HG03025 (cell line): Measurements from ENCODE around the gene BMPR2.
A peak's percentile ranks its signal among the peaks of the same experiment; 100 is the strongest.

Experiments
- ATAC-seq: cut with Tn5 transposase; IDR thresholded peaks from one replicate; pipeline ENCODE4 v1.9.1; 2021; ENCODE audit warnings: mild to moderate bottlenecking, moderate library complexity; ENCODE audit not compliant: unreplicated experiment, low FRiP score

BMPR2 gene

GRCh38 chr2:202588647-202589581 lies 212.8 kb downstream of the BMPR2 start:
- ATAC-seq: no peak

DNA sequence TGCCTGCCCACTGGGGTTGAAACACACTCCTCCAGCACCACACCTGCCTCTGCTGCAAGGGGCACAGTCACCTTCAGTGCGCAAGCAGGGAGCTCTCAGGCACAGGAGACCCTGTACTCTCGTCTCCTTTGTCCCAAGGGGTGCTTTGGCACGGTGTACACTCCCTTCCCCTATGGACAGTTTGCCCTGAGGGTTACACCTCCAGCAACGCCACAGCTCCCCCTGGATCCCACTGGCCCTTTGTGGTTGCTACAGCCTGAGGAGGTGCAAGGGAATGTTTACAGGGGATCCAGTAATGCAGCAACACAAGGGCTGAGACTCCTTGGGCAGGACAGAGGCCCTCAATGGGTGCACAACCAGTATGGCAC lies 213.4 kb downstream of the BMPR2 start:
- no peak for ATAC-seq

- no peak for ATAC-seq
These were observed 216.4 kb downstream of the BMPR2 start for GRCh38 chr2:202592566-202592965.

- ATAC-seq: no peak
These were observed 223.0 kb downstream of the BMPR2 start for GRCh38 chr2:202599105-202599504.

DNA sequence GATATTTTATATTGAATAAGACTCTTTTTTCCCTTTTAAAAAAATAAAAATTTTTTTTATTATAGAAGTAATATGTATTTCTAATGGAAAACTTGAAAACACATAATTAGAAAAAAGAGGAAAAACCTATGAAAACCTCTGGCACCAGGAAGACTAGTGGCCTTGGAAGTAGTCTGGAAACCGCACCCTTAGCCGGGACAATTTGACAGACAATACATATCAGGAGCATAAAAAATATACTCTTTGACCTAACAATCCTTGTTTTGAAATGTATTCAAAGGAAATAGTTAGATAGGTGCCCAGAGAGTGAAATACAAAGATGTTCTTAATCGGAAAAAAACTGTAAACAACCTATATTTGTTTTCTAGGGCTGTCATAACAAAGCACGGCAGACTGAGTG lies 223.8 kb downstream of the BMPR2 start:
- ATAC-seq: no peak

- ATAC-seq: no peak
These were observed 228.6 kb downstream of the BMPR2 start for GRCh38 chr2:202604699-202605098.

GRCh38 chr2:202605174-202605573 lies 229.0 kb downstream of the BMPR2 start:
- no peak for ATAC-seq

DNA sequence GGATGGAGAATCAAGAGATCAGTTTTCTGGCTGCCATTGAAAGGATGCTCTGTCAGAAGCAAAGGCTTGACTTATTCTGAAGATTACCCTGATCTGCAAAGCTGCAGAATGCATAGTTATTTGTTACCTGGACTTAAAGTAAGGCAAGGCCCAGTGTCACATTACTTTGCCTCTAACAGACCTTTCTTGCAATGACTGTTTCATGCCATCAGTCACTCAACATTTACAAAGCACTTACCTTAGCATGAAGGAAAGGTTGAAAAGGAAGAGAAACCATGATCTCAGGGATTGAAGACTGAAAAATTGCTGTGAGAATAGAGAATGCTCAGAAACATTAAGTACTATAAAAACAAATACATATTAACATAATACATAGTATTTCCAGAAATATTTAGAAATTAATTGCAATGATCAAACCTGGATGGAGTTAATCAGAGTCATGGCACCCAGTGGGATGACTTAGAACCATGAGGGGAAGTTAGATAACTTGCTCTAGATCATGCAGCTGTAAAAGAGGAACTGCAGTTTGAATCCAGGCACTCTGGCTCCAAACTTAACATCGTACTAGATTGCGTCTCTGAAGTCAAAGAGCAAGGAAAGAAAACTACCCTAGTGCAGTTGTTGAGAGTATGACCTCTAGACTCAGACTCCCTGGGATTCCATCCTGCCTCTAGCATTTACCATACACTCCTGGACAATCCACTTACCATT lies 232.2 kb downstream of the BMPR2 start:
- no peak for ATAC-seq

- peak; percentile 88 for ATAC-seq
These were observed 233.4 kb downstream of the BMPR2 start for GRCh38 chr2:202609381-202610145.

- ATAC-seq: no peak
These were observed 234.3 kb downstream of the BMPR2 start for GRCh38 chr2:202610380-202610779.

- no peak for ATAC-seq
These were observed 236.0 kb downstream of the BMPR2 start for GRCh38 chr2:202612145-202612544.

GRCh38 chr2:202613479-202613878 lies 237.4 kb downstream of the BMPR2 start:
- ATAC-seq: no peak
